Aorta (tissue), 5 donors: ENCODE measurements around the gene ELP5. TPM values are rescaled to one million over a fixed set of nuclear protein-coding genes. Genes with fewer than 3 reads are reported as not detected.

Experiments
- ATAC-seq: fragments of 200-7000 bp; cut with Tn5 transposase; one replicate; pipeline ENCODE4 v1.9.1; 2022; ENCODE audit warnings: moderate library complexity; ENCODE audit not compliant: low FRiP score
- DNase-seq, 2 donors: peaks; one replicate each; pipeline ENCODE4 v3.0.0-alpha.2; 2020
- H3K27ac ChIP-seq, 2 donors: one replicate each; pipeline ENCODE4 v1.5.1; 2013; ENCODE audit warnings: low read length in 2 of 2, mild to moderate bottlenecking in 2 of 2, moderate library complexity in 2 of 2, control low read depth in 1 of 2, inconsistent platforms in 1 of 2, low read depth in 1 of 2
- H3K27me3 ChIP-seq, 2 donors: one replicate each; pipeline ENCODE4 v1.6.1; 2013; ENCODE audit warnings: control low read depth in 1 of 2, low read length in 1 of 2, mild to moderate bottlenecking in 1 of 2, moderate library complexity in 1 of 2; ENCODE audit not compliant: insufficient read depth in 2 of 2, control insufficient read depth in 1 of 2
- H3K36me3 ChIP-seq, 2 donors: one replicate each; pipeline ENCODE4 v1.6.1; 2013; ENCODE audit warnings: control low read depth in 1 of 2, low read length in 1 of 2, mild to moderate bottlenecking in 1 of 2; ENCODE audit not compliant: insufficient read depth in 2 of 2, control insufficient read depth in 1 of 2
- H3K4me1 ChIP-seq, 2 donors: one replicate each; pipeline ENCODE4 v1.6.1; 2013; ENCODE audit warnings: low read length in 2 of 2, control low read depth in 1 of 2, mild to moderate bottlenecking in 1 of 2, moderate library complexity in 1 of 2; ENCODE audit not compliant: insufficient read depth in 2 of 2, control insufficient read depth in 1 of 2
- H3K4me3 ChIP-seq, 2 donors: one replicate each; pipeline ENCODE4 v1.5.1; 2013; ENCODE audit warnings: low read length in 2 of 2, control low read depth in 1 of 2, mild to moderate bottlenecking in 1 of 2
- H3K9me3 ChIP-seq: one replicate; pipeline ENCODE4 v1.6.1; 2013; ENCODE audit warnings: mild to moderate bottlenecking, low read length; ENCODE audit not compliant: control insufficient read depth
- WGBS, 2 donors: extraction: QIAGEN DNeasy Blood & Tissue Kit; methylation state at CpG; one replicate each; pipeline ENCODE4 v1.1.7; 2013; 5-methylcytosine and 5-hydroxymethylcytosine counted together
- intact Hi-C, 2 donors: fragments of 100-400 bp; cut with DNase I; formaldehyde crosslinking; loops; one replicate each; pipeline versions ENCODE4 v1.14.2 to v1.15.0; 2022
- polyA plus RNA-seq, 2 donors: library from polyadenylated mRNA; stranded (reverse); fragments of 200-250 nt; gene quantifications; one replicate each; pipeline ENCODE4 v1.2.3, GENCODE V29; 2013
- total RNA-seq, 2 donors: library from RNA; stranded (reverse); fragmentation: NEBNext Ultra II Directional; extraction: Animal tissue kit (Norgen Biotek cat#: 25700); gene quantifications; one replicate each; pipeline ENCODE4 v1.2.1, GENCODE V29; 2021
- donor health status: healthy with polysubstance abuse.
- donor health status: Bipolar disorder and iron deficiency.
- donor health status: DM: no; HTN: no; CAD: no.
- donor health status: DM: no; HTN: no; CAD: no.
- donor health status: DM: yes; HTN: yes; CAD: no.

Gene ELP5
- total and polyA plus RNA-seq, 4 donors, result 26.6 to 51.1 (median 28.9) TPM

DNA sequence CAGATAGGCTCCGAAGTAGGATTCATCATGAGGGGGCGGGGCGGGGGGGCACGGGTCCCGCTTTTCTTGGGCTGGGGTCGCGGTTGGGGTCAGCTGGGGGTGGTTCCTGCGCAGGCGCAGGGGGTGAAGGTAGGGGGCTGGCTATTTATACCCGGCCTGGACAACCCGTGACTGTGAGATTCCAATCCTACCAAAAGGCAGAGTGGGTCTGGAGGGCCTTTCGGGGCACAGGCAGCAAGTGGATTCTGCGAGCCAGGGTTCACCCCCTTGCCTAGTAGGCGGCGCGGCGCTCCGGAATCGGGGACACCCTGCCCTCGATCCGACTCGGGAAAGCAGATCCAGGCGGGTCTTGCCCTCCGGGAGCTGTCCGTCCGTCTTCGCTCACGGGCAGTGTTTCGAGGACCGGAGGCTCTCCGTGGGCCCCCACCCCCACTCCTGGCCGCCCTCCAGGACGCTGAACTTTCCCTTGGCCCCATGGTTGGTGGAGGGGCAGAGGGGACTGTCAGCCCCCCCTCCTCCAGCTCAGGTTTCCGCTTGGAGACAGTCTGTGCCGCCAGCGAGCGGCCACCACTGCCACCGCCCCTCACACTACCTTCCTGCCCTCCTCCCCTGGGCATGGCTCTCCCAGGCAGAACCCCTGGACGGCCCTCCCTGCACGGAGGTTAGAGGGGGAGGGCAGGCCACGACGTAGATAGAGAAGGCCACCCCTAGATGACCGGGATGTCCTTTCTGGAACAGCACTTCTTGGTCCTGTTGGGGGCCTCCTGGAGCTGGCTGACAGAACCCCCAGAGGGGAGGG, 30.1 kb downstream of the ELP5 start:
- Histone ChIP-seq H3K9me3 (no peaks in the 10 kb centered on the region), H3K36me3 (no peaks in the 10 kb centered on the region), H3K27me3 (no peaks in the 10 kb centered on the region), H3K4me3 (peak overlapping the region in 1 of 2 donors; percentile 7), H3K4me1 (no peaks in the 10 kb centered on the region), H3K27ac (no peak overlapping the region)
- ATAC-seq (peak; percentile 31), DNase-seq (peak in 1 of 2 donors; percentile 60)
- intact Hi-C loops, result loop anchor here in 1 of 2 donors (5.0 kb wide), 1 partner anchor 65 kb away; no protein-coding TSS in a partner anchor
- 8% methylated on average over 41 to 43 of the region's 43 CpGs for WGBS, 2 donors

DNA sequence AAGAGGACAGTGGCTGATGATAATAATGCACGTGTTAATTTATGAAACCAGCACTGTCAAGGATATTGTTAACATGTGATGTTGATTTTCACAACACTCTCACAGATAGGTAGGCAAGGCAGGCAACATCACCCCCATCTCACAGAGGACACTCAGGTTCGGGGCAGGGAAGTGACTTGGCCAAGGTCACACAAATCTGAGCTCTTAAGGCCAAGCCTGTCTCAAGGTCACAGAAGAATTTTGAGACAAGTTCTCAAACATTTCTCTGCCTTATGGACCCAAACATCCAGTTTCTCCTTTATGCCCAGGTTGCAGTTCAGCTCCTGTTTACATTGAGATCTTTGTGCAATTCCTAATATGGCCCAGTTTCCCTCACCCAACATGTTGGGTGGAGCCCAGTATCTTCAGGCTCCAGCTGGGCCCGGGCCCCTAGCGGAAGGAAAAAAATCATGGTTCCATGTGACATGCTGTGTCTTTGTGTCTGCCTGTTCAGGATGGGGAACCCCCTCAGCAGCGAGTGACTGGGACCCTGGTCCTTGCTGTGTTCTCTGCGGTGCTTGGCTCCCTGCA, 30.8 kb downstream of the ELP5 start:
- WGBS, 2 donors, result 71 to 76% methylated on average over 6 of the region's 6 CpGs

DNA sequence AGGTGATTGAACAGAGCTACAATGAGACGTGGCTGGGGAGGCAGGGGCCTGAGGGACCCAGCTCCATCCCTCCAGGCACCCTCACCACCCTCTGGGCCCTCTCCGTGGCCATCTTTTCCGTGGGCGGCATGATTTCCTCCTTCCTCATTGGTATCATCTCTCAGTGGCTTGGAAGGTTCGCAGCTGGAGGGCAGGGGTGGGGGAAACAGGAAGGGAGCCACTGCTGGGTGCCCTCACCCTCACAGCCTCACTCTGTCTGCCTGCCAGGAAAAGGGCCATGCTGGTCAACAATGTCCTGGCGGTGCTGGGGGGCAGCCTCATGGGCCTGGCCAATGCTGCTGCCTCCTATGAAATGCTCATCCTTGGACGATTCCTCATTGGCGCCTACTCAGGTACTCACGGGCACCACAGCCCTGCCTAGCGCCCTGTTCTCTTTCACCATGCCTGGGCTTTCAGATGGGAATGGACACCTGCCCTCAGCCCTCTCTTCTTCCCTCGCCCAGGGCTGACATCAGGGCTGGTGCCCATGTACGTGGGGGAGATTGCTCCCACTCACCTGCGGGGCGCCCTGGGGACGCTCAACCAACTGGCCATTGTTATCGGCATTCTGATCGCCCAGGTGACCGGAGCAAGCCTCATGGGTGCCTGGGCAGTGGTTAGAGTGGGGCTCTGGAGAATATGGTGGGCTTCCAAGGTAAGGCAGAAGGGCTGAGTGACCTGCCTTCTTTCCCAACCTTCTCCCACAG, 31.6 kb downstream of the ELP5 start:
- ATAC-seq, result no peak
- H3K4me3 ChIP-seq, result no peak overlapping the region
- H3K36me3 ChIP-seq, result no peaks in the 10 kb centered on the region
- H3K27me3 ChIP-seq, result no peaks in the 10 kb centered on the region
- DNase-seq, result no peak
- no peaks in the 10 kb centered on the region for H3K9me3 ChIP-seq
- WGBS, 2 donors, result 89 to 92% methylated on average over 18 of the region's 18 CpGs
- intact Hi-C loops, result loop anchor here in 1 of 2 donors (5.0 kb wide), 1 partner anchor 64 kb away; no protein-coding TSS in a partner anchor
- H3K27ac ChIP-seq, result no peak overlapping the region
- H3K4me1 ChIP-seq, result no peaks in the 10 kb centered on the region

More for the DNA sequence above, 30.8 kb downstream of the ELP5 start:
- H3K36me3 ChIP-seq, result no peaks in the 10 kb centered on the region
- no peak overlapping the region for H3K4me3 ChIP-seq
- H3K9me3 ChIP-seq, result no peaks in the 10 kb centered on the region
- ATAC-seq (no peak), DNase-seq (no peak)
- intact Hi-C loops, result loop anchor here in 1 of 2 donors (5.0 kb wide), 1 partner anchor 64 kb away; no protein-coding TSS in a partner anchor
- H3K27ac ChIP-seq, result no peak overlapping the region
- H3K27me3 ChIP-seq, result no peaks in the 10 kb centered on the region
- H3K4me1 ChIP-seq, result no peaks in the 10 kb centered on the region

DNA sequence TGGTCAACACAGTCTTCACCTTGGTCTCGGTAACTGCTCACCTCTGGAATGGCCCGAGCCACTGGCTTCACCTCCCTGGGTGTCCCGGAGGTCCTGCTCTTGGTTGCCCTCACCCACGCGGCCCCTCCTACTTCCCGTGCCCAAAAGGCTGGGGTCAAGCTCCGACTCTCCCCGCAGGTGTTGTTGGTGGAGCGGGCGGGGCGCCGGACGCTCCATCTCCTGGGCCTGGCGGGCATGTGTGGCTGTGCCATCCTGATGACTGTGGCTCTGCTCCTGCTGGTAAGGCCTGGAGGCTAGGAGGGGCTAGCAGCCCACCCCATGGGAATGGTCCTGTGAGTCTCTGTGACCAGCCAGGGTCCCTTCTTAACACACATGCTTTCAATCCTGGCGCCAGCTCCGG, 32.9 kb downstream of the ELP5 start:
- intact Hi-C loops, result loop anchor here in 1 of 2 donors (5.0 kb wide), 1 partner anchor 62 kb away; no protein-coding TSS in a partner anchor
- Histone ChIP-seq H3K9me3 (no peaks in the 10 kb centered on the region), H3K27ac (no peak overlapping the region), H3K36me3 (no peaks in the 10 kb centered on the region), H3K4me3 (no peak overlapping the region), H3K27me3 (no peaks in the 10 kb centered on the region), H3K4me1 (no peaks in the 10 kb centered on the region)
- DNase-seq (no peak), ATAC-seq (no peak)
- 94 to 96% methylated on average over 16 of the region's 16 CpGs for WGBS, 2 donors

DNA sequence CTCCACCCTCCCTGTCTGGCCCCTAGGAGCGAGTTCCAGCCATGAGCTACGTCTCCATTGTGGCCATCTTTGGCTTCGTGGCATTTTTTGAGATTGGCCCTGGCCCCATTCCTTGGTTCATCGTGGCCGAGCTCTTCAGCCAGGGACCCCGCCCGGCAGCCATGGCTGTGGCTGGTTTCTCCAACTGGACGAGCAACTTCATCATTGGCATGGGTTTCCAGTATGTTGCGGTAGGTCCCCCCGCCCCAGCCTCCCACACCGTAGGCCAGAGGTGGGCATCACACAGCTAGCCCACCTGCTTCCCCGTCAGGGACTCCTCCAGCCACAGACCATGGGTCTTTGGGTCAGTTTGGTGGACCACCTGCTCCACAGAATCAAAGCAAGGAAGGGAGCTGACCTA, 33.7 kb downstream of the ELP5 start:
- no peaks in the 10 kb centered on the region for H3K9me3 ChIP-seq
- intact Hi-C loops, result no loop called here
- no peak overlapping the region for H3K27ac ChIP-seq
- WGBS, 2 donors, result 88 to 96% methylated on average over 12 of the region's 12 CpGs
- no peak overlapping the region for H3K4me3 ChIP-seq
- no peaks in the 10 kb centered on the region for H3K36me3 ChIP-seq
- no peaks in the 10 kb centered on the region for H3K4me1 ChIP-seq
- DNase-seq (no peak), ATAC-seq (no peak)
- H3K27me3 ChIP-seq, result no peaks in the 10 kb centered on the region

DNA sequence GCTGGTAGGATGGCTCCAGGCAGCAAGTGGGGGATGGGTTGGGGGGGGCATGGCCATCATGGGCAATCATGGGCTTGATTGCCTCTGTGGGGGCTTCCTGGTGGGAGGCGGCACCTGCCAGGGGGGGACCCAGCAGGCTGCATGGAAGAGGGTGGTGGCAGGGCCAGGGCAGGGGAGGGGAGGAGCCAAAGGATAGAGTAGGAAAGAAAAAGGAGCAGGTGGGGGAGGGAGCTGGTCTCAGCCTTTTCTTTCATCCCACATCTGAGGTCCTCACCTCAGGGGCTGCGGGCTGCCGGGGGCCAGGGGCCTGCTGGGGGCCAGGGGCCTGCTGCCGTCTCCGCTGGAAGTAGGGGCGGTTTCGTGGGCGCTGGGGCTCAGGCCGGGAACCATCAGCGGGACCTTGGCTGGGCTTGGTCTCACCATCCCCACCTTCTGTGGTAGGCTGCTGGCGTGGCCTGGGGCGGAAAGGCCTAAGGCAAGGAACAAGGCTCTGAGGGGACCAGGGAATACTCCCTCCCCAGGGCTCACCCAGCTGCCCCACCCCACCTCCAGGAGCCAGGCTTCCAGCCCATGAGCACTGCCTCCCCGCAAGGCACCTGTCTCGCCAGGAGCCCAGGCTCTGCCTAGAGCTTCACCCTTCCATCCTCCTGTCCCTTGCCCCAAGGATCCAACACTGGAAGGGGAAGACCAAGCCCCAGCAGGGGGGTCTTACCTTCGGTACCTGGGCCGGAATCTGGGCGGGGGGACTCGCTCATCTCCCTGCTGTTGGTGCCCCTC, 37.4 kb downstream of the ELP5 start:
- intact Hi-C loops, result loop anchor here in 1 of 2 donors (10.0 kb wide), 1 partner anchor 245 kb away; the partner anchor contains the start of gene SLC16A11
- ATAC-seq, result no peak
- no peak overlapping the region for H3K27ac ChIP-seq
- no peaks in the 10 kb centered on the region for H3K36me3 ChIP-seq
- no peaks in the 10 kb centered on the region for H3K9me3 ChIP-seq
- H3K4me3 ChIP-seq, result no peak overlapping the region
- H3K27me3 ChIP-seq, result peaks cover 0 to 2% of the 10 kb centered on the region in 2 donors
- DNase-seq, result no peak
- H3K4me1 ChIP-seq, result no peaks in the 10 kb centered on the region
- 86 to 89% methylated on average over 18 of the region's 18 CpGs for WGBS, 2 donors

DNA sequence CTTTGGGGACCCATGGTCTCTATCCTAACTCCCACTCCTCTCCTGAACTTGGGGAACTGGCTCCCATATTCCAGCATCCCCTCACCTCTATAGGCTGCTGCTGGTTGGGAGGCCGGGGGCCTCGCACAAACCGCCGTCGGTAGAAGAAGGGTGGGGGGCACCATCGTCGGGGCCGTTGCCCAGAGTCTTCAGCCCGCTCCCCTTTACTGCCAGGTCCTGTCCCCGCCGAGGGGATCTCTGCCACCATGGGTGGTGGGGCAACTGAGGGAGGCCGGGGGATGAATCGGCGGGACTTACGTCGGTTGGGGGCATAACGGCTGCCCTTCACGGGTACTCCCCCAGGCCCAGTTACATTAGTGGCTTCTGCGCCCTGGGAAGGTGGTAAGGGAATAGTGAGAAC, 38.2 kb downstream of the ELP5 start:
- WGBS, 2 donors, result 91 to 94% methylated on average over 19 of the region's 19 CpGs
- Histone ChIP-seq H3K9me3 (no peaks in the 10 kb centered on the region), H3K4me1 (no peaks in the 10 kb centered on the region), H3K4me3 (no peak overlapping the region), H3K27me3 (peaks cover 0 to 2% of the 10 kb centered on the region in 2 donors), H3K36me3 (no peaks in the 10 kb centered on the region), H3K27ac (no peak overlapping the region)
- no peak for ATAC-seq
- intact Hi-C loops, result loop anchor here in 1 of 2 donors (10.0 kb wide), 1 partner anchor 245 kb away; the partner anchor contains the start of gene SLC16A11
- DNase-seq, result no peak

DNA sequence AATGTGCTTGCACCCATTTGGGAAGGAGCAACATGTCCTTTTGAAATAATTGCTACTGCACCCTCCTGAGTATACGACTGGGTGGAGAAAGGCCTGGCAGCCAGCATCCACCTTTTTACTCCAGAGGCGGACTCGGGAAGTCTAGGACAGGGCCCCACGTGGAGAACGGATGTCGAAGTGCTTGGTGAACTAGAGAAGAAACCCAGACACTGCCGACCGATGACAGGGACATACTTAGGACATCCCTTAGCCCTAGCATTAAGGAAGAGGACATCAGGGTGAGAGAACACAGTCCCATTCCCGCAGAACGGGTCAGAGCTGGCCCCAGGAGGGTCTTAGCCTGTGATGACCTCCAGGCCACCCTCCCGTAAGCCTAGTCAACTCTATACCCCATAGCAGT, 38.7 kb downstream of the ELP5 start:
- no peak for DNase-seq
- Histone ChIP-seq H3K27me3 (peaks cover 0 to 2% of the 10 kb centered on the region in 2 donors), H3K9me3 (no peaks in the 10 kb centered on the region), H3K27ac (no peak overlapping the region), H3K4me3 (no peak overlapping the region), H3K36me3 (no peaks in the 10 kb centered on the region), H3K4me1 (no peaks in the 10 kb centered on the region)
- ATAC-seq, result no peak
- 80 to 85% methylated on average over 11 of the region's 11 CpGs for WGBS, 2 donors
- intact Hi-C loops, result loop anchor here in 1 of 2 donors (10.0 kb wide), 1 partner anchor 246 kb away; the partner anchor contains the start of gene SLC16A11
